Effector CD4-positive, alpha-beta T cell (primary cell): ENCODE data around the gene OPCML.
"Not testable (repeated sequence)": the region's sequence is repeated elsewhere in the genome, so short reads cannot be mapped to it uniquely, and the experiment has no call there.

Experiments used
- DNase-seq: peaks from one replicate; pipeline ENCODE4 v3.0.0-alpha.2; 2020

The OPCML gene

DNA sequence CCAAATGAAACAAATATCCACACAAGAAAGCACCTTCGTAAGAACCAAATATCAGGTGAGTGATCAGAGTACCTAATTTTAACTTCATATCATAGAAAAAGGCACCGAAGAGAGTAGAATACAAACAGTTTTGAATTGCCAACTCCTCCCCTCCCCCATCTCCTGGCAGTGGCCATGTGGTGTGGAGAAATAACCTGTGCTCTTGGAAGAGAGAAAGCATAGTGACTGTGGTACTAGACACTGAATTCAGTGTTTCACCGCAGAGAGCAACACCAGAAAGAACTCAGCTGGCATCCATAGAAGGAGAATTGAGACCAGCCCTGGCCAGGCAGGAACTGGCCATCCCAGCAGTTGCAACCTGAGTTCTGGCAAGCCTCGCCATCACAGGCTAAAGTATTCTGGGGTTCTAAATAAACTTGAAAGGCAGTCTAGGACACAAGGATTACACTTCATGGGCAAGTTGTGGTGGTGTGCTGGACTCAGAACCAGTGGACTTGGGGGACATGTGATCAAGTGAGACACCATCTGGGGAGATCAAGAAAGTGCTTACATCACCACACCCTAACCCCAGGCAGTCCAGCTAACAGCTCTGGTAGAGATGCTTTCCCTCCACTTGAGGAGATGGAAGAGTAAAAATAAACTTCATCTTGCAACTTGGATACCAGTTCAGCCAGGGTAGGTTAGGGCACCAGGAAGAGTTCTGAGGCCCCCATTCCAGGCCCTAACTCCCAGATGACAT is 1158.7 kb downstream of the OPCML start:
- DNase-seq, result no peak

DNA sequence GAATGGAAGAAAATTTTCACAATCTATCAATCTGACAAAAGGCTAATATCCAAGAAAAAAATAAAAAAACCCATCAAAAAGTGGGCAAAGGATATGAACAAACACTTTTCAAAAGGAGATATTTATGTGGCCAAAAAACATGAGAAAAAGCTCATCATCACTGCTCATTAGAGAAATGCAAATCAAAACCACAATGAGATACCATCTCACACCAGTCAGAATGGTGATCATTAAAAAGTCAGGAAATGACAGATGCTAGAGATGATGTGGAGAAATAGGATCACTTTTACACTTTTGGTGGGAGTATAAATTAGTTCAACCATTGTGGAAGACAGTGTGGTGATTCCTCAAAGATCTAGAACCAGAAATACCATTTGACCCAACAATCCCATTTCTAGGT is 1162.2 kb downstream of the OPCML start:
- not testable (repeated sequence) for DNase-seq

DNA sequence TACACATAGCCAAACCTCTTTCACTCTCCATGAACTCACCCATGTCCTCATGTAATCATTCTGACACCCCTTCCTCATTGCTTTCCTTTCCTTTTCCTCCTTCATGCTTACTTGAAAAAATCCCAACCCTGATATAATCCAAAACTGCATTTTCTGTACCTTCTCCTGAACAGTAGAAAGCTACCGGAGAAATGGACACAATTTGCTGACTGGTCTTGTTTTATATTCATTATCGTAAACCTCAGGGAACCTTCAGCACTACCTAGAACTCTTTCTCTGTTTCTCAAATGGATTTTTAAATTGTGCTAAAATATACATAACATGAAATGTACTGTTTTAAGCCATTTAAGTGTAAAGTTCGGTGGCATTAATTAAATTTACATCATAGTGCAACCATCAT is 1165.0 kb downstream of the OPCML start:
- DNase-seq, result no peak

DNA sequence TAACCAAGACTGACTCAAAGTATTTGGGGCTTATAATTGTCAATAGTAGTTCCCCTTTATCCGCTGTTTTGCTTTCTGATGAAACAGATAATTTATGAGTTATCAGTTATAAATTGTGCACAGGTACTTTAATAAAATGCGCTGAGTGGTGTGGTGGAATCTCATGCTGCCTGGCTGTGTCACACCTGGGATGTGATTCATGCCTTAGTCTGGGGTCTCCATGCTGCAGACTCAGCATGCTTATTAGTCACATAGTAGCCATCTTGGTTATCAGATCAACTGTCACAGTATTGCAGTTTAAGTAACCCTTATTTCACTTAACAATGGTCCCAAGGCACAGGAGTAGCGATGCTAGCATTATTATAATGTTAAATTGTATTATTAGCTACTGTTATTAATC is 1166.7 kb downstream of the OPCML start:
- no peak for DNase-seq
